HG03045 (cell line): Measurements from ENCODE around the gene RAB17.
"Not testable (repeated sequence)": the region's sequence is repeated elsewhere in the genome, so short reads cannot be mapped to it uniquely, and the experiment has no call there.

Source experiments
- ATAC-seq: cut with Tn5 transposase; IDR thresholded peaks from one replicate; pipeline ENCODE4 v1.9.1; 2021; ENCODE audit warnings: mild to moderate bottlenecking, moderate library complexity; ENCODE audit not compliant: unreplicated experiment

The RAB17 gene

DNA sequence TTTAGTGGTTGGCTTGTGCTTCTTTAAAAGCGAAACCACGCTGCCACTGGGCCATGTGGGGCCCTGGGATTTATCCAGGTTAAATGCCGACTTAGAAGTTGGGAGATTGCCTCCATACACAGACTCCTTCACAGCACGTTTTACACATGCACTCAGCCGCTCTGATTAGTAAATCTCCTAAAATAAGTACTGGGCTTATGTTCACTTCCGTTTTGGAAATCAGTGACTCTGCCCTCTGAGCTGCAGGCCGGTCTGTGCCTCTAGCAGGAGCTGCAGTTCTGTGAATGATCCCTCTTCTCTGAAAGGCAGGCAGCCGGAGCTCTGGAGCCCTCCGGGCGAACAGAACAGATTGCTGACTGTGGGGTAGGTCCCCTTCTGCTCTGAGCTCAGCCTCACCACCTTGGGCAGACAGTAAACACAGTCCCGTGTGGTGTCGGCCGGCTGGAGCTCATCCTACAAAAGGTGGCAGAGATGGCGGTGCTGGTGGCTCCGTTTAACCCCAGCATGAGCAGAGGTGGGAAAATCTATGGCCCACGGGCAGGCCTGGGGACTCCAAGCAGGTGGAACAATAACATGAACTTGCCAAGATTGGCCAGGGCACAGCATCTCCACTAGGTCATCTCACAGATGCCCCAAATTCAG, 9.8 kb upstream of the RAB17 start:
- no peak for ATAC-seq

DNA sequence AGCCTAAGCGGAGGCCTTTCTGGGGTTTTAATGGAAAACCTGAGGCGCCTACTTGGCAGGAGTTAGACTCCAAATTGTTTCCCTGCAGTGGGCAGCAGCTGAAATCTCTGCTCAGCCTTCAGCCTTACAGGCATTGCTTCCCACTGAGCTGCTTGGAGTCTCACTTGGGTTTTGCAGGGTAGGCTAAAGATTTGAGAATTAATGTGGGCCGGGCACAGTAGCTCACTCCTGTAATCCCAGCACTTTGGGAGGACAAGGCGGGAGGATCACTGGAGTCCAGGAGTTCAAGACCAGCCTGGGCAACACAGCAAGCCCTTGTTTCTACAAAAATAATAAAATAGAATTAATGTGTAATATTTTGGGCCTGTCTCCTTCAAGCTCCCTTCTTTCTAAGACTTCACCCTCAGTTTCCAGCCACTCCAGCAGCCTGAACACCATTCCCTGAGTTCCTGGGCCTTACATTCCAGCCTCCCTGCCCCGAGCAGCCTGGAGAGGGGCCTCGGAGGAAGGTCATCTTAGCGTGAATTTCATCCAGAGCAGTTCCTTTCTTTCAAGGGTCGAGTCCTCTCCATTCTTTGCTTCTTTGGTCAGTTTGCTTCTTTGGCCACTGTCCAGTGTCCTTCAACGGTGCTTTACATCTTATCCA, 9.1 kb upstream of the RAB17 start:
- ATAC-seq: no peak

DNA sequence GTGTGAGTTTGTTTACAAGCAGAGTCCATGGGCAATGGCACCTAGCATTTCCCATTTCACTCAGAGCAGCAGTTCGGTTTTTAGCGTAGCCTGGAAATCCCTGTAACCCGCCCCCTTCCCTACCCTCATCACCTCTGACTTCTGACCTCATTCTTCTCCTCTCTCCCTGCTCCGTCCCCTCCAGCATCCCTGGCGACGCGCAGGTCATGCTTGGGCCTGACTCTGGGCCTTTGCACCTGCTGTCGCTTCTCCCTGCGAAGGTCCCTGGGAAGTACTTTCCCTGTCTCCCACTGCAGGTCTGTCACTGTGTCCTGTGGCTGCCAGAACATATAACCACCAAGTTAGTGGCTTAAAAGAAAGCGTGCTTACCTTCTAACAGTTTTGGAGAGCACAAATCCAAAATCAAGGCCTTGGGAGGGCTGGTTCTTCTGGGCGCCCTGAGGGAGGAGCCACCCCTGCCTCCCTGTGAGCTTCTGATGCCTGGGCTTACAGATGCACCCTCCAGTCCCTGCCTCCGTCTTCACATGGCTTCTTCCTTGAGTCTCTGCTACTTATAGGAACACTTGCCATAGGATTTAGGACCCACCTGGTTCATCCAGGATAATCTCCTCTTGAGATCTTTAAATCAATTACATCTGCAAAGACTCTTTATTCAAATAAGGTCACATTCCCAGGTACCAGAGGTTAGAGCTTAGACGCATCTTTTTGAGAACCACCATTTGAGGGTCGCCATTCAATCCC, 8.1 kb upstream of the RAB17 start:
- ATAC-seq: no peak

DNA sequence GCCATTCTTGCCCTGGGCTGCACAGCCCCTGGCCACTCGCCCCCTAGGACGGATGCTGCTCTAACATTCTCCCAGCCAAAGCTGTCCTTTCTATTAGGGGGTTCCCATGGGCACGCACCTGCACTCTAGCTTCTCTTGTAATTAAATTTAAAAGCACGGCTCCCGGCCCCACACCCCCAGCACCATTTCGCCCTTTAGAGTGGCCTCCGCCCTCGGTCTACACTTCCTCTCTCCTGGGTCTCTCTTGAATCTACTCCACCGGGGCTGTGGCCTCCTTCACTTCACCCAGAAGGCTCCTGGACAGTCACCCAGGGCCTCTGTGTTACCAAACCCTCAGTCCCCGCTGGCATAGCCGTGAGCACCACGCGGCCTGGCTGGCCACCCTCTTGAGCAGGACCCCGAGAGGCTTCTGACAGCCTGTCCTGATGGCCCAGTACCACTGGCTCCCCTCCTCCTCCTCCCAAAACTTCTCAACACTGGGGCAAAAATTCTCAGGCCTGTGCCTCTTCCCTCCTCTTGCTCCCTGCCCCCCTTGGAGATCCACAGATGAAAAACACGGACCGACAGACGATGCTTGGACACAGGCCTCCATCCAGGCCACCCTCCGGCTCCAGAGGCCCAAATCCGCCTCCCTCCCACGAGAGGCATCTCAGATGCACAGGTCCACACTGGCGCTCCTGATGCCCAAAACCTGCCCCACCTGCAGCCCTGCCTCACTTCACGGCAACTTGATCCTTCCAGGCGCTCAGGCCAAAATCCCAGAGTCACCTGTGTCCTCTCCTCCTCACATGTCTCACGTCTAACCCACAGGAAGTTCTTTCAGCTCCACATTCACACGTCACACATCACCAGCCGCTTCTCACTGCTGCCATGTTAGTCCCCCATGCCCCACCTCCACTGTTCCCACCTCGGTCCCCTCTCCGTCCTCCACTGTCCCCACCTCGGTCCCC, 6.9 kb upstream of the RAB17 start:
- no peak for ATAC-seq

DNA sequence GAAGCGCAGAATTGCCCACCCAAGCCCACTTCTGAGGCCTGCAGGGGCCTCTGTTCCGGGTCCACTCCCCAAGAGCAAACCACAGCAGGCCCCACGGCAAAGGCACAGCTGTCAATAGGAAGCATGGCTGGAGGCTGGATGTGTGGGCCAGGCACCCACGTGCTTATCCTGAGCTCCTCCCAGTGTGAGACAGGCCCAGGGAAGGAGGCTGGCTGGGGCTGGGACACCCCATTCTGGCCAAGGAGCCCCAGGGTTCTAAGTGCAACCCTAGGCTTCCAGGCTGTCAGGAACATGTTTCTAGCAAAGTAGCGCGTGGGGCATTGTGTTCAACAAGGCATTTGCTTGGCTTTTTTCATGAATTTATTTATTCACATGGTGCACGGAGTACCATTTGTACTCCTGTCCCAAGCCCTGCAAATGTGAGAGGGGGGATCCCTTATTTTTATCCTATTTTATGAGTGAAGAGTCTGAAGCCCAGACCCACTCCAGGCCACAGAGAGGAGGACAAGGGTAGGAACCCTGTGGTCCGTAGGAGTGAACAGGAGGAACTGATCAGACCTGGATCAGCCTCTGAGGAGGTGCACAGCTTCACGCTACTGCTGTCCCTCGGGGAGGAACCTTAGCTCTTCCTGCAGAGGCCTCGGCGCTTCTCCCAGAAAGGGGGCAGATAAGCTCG, 6.1 kb upstream of the RAB17 start:
- ATAC-seq: no peak

DNA sequence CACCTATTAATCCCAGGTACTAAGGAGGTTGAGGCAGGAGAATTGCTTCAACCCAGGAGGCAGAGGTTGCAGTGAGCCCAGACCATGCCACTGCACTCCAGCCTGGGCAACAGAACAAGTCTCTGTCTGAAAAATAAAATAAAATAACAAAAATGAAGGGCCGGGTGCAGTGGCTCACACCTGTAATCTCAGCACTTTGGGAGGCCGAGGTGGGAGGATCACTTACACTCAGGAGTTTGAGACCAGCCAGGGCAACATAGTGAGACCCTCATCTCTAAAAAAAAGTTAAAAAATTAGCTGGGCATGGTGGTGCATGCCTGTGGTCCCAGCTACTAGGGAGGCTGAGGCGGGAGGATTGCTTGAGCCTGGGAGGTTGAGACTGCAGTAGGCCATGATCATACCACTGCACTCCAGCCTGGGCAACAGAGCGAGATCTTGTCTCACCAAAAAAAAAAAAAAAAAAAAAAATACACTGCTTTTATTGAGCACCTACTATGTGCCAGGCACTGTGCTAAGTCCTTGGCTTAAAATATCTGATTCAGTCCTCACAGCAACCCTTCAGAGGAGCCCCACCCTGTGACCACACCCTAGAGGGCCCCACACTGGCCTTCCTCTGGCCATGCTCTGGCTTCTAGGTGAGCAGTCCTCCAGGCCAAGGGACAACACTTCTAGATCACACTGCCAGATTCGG, 5.4 kb upstream of the RAB17 start:
- not testable (repeated sequence) for ATAC-seq

DNA sequence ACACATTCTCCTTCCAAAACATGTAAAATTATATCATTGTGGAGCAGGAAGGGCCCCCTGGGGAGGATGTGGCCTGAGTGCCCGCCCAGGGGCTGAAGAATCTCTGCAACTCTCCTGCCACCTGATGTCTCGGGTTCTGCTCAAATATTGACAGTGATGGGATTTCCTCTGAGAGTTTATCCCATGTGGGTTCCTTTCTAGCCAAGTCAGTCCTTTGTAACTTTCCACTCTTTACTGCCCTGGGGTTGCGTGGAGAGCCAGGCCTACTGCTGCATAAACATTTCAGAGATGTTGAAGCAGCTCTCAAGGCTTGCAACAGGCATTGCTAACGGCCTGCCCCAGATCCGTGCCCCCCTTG, 4.0 kb upstream of the RAB17 start:
- no peak for ATAC-seq

DNA sequence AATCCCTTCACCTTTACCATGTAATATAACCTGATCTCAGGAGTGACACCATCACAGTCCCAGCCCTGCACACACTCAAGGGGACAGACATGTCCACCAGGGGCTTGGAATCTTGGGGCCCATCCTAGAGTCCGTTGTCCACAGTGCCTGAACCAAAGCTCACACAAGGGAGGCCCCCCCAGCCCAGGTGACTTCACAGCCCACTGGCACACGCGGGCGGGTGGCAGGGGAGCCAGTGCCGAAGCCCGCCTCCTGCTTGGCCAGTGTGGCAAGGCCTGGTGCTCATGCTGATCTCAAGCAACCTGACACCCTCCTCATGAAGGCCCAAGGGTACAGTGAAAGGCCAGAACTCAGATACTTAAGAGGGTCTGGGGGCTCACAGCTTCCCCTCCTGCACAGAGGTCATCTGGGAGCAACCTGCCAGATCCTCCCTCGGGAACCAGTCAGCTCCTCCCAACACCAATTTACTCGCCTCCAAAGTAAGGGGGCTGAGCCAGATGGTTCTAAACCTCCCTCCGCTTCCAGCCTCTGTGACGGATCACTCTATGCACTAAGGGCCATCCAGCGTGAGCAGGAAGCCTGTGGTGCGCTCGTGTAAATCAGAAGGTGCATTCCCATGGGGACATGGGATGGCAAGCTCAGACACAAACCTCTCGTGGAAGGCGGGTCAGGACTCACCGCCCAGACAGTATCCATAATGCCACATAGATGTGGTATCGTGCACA, 3.2 kb upstream of the RAB17 start:
- no peak for ATAC-seq

DNA sequence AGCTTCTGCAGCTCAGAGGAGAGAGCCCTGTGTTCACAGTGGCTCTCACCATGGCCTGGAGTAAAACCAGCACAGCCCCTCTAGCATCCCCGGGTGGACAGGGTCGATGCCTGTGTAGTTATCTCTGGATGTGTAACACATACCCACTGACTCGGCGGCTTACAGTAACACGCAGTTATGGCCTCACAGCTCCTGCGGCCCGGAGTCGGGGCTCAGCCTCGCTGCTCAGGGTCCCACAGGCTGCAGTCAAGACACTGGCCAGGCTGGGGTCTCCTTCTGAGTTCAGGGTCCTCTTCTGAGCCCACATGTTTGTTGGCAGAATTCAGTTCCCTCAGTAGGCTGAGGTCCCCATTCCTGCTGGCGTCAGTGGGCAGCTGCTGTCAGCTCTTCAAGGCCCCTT, 2.5 kb upstream of the RAB17 start:
- ATAC-seq: no peak

DNA sequence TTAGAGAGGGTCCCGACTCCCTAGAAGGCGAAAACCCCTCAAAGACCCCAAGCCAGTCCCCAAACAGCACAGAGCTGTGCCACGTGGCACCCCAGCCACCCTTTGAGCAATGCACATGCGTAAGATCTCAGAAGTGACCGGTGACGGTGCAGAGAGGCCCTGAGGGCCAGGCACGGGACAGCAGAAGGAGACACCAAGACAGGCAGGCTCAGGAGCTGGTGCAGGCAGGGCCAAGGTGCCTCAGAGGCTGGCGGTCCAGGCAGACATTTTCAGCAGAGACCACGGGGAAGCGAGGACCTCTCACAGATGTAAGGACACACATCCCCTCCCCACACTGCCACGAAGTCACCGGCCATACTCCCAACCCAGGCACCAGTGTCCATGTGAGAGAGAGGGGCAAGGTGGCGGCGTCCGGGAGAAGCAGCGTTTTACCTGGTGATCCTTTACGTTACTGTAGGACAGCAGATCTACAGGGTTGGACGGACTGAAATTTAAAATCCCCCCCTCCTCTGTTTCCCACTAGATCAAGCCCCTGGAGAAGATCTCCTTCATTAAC, 2.0 kb upstream of the RAB17 start:
- ATAC-seq: no peak

DNA sequence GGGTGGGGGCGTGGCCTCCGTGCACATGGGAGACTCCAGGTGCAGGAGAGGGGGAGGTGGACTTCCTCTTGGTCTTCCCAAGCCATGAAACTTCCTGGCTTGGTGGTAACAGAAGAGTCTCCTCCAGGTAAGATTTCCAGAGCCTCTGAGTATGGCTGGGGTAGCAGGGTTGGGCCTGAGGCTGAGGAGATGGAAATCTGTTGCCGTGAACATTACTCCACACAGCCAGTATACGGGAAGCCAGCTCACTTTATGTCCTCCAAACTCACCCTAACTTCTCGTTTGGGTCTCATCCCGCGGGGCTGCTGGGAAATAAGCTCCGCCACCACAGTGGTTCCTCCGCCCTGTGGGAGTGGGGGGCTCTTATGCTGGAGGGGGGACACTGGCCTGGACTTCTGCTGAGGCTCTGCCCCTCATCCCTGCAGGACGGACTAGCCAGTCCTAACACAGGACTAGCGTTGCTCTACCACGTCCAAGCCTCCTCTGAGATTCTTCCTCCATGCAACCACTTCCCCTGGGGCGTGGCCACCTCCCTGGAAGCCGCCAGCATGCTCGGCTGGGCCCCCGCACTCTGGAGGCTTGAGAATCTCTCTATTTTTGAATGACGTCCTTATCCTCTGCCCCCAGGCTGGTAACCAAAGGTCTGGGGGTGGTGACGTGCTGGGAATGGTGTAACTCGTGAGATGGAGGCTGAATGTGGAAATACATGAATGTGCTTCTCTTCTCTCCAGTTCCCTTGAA, 777 bp upstream of the RAB17 start:
- no peak for ATAC-seq

DNA sequence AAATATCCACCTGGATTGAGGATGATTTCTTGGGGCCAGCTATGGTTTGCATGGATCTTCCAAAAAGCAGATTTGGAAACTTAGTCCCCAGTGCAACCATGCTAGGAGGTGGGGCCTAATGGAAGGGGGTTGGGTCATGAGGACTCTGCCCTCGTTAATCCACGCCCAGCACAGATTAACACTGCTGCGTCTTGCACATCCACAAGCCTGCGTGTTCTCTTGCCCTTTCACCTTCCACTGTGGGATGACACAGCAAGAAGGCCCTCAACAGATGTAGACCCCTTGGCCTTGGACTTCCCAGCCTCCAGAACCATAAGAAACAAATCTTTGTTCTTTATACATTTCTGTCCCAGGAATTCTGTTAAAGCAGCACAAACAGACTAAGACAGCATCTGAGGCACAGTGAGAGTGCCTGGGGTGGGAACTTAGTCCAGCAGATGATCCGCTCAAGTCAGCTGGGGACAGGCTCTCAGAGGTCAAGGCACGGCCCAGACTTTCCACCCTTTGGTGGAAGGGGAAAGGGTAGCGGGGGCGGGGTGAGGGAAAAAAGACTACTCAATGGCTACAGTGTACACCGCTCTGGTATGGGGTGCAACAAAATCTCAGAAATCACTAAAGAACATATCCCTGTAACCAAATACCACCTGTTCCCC, 2.4 kb downstream of the RAB17 start:
- ATAC-seq: no peak

DNA sequence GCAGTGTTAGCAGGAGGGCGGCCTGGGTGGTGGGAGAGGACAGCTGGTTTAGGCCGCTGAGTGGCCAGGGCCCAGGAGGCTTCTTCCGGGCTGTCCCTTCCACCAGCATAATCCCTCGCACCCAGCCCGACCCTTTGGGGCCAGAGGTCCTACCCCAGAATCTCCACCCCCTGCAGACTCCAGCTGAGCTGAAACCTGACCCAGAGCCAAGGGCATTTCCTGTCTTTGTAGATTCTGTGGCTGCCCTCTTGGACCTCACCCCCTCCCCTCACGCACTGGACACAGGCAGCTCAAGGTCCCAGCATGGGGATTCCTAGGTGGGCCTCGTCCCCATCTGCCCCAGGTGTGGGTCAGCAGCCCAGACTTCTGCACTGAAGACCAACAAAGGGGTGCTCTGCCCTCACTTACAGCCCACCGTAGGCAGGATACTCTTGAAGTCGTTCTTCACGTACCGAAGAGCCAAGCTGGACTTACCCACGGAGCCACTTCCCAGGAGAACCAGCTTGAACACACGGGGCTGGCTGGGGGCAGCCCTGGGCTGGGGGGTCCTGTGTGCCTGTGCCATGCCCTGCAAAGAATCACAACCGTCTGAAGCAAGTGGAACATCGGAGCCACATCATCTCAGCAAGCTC, 4.8 kb downstream of the RAB17 start:
- ATAC-seq: no peak

DNA sequence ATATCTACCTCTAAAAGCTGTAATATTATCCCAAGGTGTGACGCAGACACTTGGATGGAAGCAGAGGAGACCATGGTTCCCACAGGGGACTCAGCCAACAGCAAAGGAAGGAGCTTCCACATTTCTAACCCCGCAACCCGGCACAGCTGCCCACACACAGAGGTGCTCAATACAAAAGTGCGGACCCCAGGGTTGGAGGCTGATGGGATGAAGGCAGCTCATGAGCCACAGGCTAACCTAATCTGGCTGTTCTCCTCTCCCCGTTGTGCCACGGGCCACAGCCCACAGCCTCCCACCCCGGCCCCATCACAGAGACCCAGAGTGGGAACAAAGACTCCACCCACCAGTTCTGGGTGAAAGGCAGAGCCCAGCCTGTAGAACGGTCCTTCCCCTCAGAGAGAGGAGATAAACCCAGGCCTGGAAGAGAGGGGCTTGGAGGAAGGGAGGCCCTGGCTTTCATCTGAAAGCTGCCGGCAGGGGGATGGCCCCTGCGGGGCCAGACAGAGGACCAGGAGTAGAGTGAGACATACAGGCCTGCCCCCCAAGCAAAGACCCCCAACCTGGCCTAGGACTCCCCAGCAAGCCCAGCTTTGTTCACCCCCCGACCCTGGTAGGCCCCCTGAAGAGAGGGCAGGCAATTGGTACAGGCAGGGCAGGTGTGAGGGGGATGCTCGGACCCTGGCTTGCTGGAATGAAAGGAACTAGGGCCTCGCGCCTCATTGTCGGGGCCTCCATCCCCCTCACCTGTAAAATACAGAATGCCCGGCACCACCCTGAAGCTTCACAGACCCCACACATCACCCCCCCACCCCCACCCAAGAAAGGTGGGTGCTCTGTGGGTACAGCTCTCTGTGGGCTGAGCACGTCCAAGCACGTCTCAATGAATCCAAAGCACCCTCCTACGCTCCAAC, 6.9 kb downstream of the RAB17 start:
- no peak for ATAC-seq

DNA sequence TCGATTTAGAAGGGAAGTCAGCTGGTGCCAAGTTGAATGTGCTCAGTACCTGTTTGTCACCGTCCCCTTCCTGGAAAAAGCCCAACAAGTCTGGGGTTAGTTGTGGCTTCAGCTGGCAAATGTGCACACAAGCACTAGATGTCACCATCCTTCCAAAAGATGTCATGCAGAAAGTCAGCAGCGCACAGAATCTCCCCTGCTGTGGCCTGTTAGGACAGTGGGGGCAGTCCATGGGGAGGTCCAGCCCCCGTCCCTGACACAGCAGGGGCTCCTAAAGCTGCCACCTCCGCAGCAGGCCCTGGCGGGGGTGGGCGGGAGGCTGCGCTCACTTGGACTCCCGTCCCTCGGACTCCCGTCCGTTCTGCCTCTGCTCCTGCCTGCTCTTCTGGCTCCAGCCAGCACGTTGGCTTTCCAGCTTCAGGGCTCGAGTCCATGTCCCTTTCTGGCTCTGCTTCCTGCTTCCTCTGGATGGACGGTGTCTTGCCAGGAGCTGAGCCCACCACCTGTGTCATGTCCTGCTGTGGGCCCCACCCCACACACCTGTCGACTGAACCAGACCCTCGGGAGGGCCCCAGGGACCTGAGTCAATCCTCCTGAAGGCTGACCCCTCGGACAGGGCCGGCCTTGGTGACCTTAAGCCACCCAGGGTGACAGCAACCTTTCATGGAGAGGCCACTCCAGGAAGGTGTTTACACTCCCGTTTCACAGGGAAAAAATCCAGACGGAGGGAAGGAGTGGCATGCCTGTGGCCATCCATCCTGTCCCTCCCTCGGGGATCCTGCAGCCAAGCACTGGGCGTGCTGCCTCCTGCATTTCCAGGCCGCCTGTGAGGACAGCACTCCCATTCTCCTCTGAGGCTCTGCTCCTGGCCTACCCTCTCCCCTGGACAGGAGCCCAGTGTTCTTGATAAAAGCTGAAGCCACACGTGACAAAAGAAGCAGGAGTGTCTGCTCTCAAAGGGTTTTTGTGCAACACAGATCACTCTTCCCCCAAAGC, 8.5 kb downstream of the RAB17 start:
- no peak for ATAC-seq
